ENCODE results near the gene INPP5D. TPM values are rescaled to one million over a fixed set of nuclear protein-coding genes. Genes with fewer than 3 reads are reported as not detected.

The INPP5D gene
- total and polyA plus RNA-seq, 2 donors (not counting 1 experiment from before 2014, with no cell fraction given): 152 to 444 TPM

- DNase-seq (no peak), ATAC-seq (ENCODE audit: low read depth) (no peak)
- intact Hi-C loops (cut with micrococcal nuclease): no loop called here
- H3K4me1 ChIP-seq (ENCODE audit: control insufficient read depth in 2 of 2, insufficient read depth in 2 of 2, low read length in 2 of 2): peaks cover 26% of the 10 kb centered on the region in 2 donors
- no peak overlapping the region for H3K27ac ChIP-seq (ENCODE audit: low read length in 2 of 2)
- POLR2A ChIA-PET: interaction anchor here (0.6 kb wide), 1 partner anchor 10 kb away, joined by 5 read pairs; no protein-coding TSS in a partner anchor
- no peaks in the 10 kb centered on the region for H3K79me2 ChIP-seq (ENCODE audit: control insufficient read depth, insufficient read depth, low read length)
- H3K4me2 ChIP-seq (replicated peaks; ENCODE audit: low read depth, low read length, poor library complexity, severe bottlenecking): no peak overlapping the region
- H3K4me3 Mint-ChIP-seq: no peak overlapping the region
- H3K4me1 Mint-ChIP-seq: peaks cover 27% of the 10 kb centered on the region
- H3K27me3 Mint-ChIP-seq: no peaks in the 10 kb centered on the region
- TF ChIP-seq CTCF (IDR thresholded peaks at IDR 0.05) (no peak), EZH2 (IDR thresholded peaks at IDR 0.05; ENCODE audit: borderline replicate concordance, insufficient read depth, low read depth, low read length, poor library complexity, severe bottlenecking) (no peak)
- H3K36me3 ChIP-seq (replicated peaks in 1 of 2; ENCODE audit: control extremely low read depth in 1 of 2, control insufficient read depth in 1 of 2, extremely low read depth in 1 of 2, insufficient read depth in 2 of 2, low read length in 1 of 2): no peaks in the 10 kb centered on the region
- no CpG with 5 or more reads among the region's 5 CpGs for WGBS (ENCODE audit: insufficient coverage)
- CTCF ChIA-PET: interaction anchor here (0.7 to 0.8 kb wide), 2 partner anchors 83 to 498 kb away, joined by 3 read pairs; no protein-coding TSS in a partner anchor
- no peaks in the 10 kb centered on the region for H4K20me1 ChIP-seq (ENCODE audit: control insufficient read depth, insufficient read depth, low read length, poor library complexity, severe bottlenecking)
- no peak overlapping the region for H3K4me3 ChIP-seq (ENCODE audit: control extremely low read depth in 1 of 5, extremely low read depth in 1 of 5, insufficient read depth in 1 of 5, low read depth in 2 of 5, low read length in 4 of 5)
- H3K9me3 Mint-ChIP-seq (ENCODE audit: insufficient read depth): no peaks in the 10 kb centered on the region
- H2AFZ ChIP-seq (ENCODE audit: insufficient read depth, low read depth, low read length, poor library complexity, severe bottlenecking): no peak overlapping the region
- H3K9me3 ChIP-seq (ENCODE audit: control extremely low read depth in 1 of 3, control insufficient read depth in 2 of 3, insufficient read depth in 1 of 3, low read length in 2 of 3): no peaks in the 10 kb centered on the region
- H3K27ac Mint-ChIP-seq: peak overlapping the region; percentile 35
- H3K9ac ChIP-seq (ENCODE audit: low read length): no peak overlapping the region
- H3K27me3 ChIP-seq (replicated peaks in 1 of 4; ENCODE audit: control extremely low read depth in 1 of 4, control insufficient read depth in 3 of 4, insufficient read depth in 4 of 4, low read length in 3 of 4): no peaks in the 10 kb centered on the region
These were observed 184.7 kb downstream of the INPP5D start for GRCh38 chr2:233244818-233245217.

- H3K4me1 Mint-ChIP-seq: peaks cover 25% of the 10 kb centered on the region
- no peaks in the 10 kb centered on the region for H3K27me3 ChIP-seq (replicated peaks in 1 of 4; ENCODE audit: control extremely low read depth in 1 of 4, control insufficient read depth in 3 of 4, insufficient read depth in 4 of 4, low read length in 3 of 4)
- ATAC-seq (ENCODE audit: low read depth) (no peak), DNase-seq (no peak)
- POLR2A ChIA-PET: no interaction called here
- no peaks in the 10 kb centered on the region for H3K79me2 ChIP-seq (ENCODE audit: control insufficient read depth, insufficient read depth, low read length)
- TF ChIP-seq EZH2 (IDR thresholded peaks at IDR 0.05; ENCODE audit: borderline replicate concordance, insufficient read depth, low read depth, low read length, poor library complexity, severe bottlenecking): no peak
- no peak for TF ChIP-seq CTCF (IDR thresholded peaks at IDR 0.05)
- H3K4me2 ChIP-seq (replicated peaks; ENCODE audit: low read depth, low read length, poor library complexity, severe bottlenecking): no peak overlapping the region
- no peaks in the 10 kb centered on the region for H4K20me1 ChIP-seq (ENCODE audit: control insufficient read depth, insufficient read depth, low read length, poor library complexity, severe bottlenecking)
- no CpG with 5 or more reads among the region's 6 CpGs for WGBS (ENCODE audit: insufficient coverage)
- no peaks in the 10 kb centered on the region for H3K9me3 Mint-ChIP-seq (ENCODE audit: insufficient read depth)
- CTCF ChIA-PET: no interaction called here
- no peak overlapping the region for H2AFZ ChIP-seq (ENCODE audit: insufficient read depth, low read depth, low read length, poor library complexity, severe bottlenecking)
- H3K27me3 Mint-ChIP-seq: no peaks in the 10 kb centered on the region
- H3K27ac Mint-ChIP-seq: no peak overlapping the region
- H3K9me3 ChIP-seq (ENCODE audit: control extremely low read depth in 1 of 3, control insufficient read depth in 2 of 3, insufficient read depth in 1 of 3, low read length in 2 of 3): no peaks in the 10 kb centered on the region
- no peaks in the 10 kb centered on the region for H3K36me3 ChIP-seq (replicated peaks in 1 of 2; ENCODE audit: control extremely low read depth in 1 of 2, control insufficient read depth in 1 of 2, extremely low read depth in 1 of 2, insufficient read depth in 2 of 2, low read length in 1 of 2)
- no peak overlapping the region for H3K27ac ChIP-seq (ENCODE audit: low read length in 2 of 2)
- H3K4me1 ChIP-seq (ENCODE audit: control insufficient read depth in 2 of 2, insufficient read depth in 2 of 2, low read length in 2 of 2): peaks cover 21 to 22% of the 10 kb centered on the region in 2 donors
- intact Hi-C loops (cut with micrococcal nuclease): no loop called here
- no peak overlapping the region for H3K4me3 Mint-ChIP-seq
- no peak overlapping the region for H3K4me3 ChIP-seq (ENCODE audit: control extremely low read depth in 1 of 5, extremely low read depth in 1 of 5, insufficient read depth in 1 of 5, low read depth in 2 of 5, low read length in 4 of 5)
- H3K9ac ChIP-seq (ENCODE audit: low read length): no peak overlapping the region
These were observed 185.3 kb downstream of the INPP5D start for GRCh38 chr2:233245406-233245805.
